ENCODE measurements around the gene SEMA4B.
"Not testable (repeated sequence)": the region's sequence is repeated elsewhere in the genome, so short reads cannot be mapped to it uniquely, and the experiment has no call there.

DNA sequence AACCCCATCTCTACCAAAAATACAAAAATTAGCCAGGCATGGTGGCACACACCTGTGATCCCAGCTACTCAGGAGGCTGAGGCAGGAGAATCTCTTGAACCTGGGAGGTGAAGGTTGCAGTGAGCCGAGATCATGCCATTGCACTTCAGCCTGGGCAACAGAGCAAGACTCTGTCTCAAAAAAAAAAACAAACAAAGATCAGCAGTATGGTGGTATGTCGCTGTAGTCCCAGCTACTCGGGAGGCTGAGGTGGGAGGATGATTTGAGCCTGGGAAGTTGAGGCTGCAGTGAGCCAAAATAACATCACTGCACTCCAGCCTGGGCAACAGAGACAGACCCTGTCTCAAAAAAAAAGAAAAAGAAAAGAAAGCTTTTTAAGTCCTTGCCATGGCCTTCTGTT is 36.9 kb upstream of the SEMA4B start:
- not testable (repeated sequence) for TF ChIP-seq POLR2A (IDR thresholded peaks at IDR 0.05; ENCODE audit: low read depth, low read length); TAF1 (IDR thresholded peaks at IDR 0.05; ENCODE audit: borderline replicate concordance, low read depth, low read length)

Data from GM12892 (cell line).